Motor neuron (in vitro differentiated cells): ENCODE results near the gene KBTBD2. TPM values are rescaled to one million over a fixed set of nuclear protein-coding genes. Genes with fewer than 3 reads are reported as not detected.
"Not testable (repeated sequence)": the region's sequence is repeated elsewhere in the genome, so short reads cannot be mapped to it uniquely, and the experiment has no call there.

Experiments
- ATAC-seq, 8 experiments: fragments of 200-7000 bp; cut with Tn5 transposase; replicated peaks in 6 of 8; 2 replicates each; pipeline ENCODE4 v1.8.0; 2021; ENCODE audit warnings: mild to moderate bottlenecking in 8 of 8, moderate library complexity in 8 of 8
- H3K27ac ChIP-seq, 2 donors: fragments of 250-450 bp; sonication (Bioruptor Pico); 2 replicates each; pipeline ENCODE4 v1.9.0; 2021; ENCODE audit warnings: antibody characterized with exemption in 2 of 2, mild to moderate bottlenecking in 2 of 2, moderate library complexity in 1 of 2
- H3K4me1 ChIP-seq, 2 donors: fragments of 250-450 bp; sonication (Bioruptor Pico); replicated peaks in 1 of 2; 2 replicates each; pipeline ENCODE4 v1.6.1; 2021; ENCODE audit warnings: antibody characterized with exemption in 2 of 2, mild to moderate bottlenecking in 2 of 2, moderate library complexity in 1 of 2
- H3K4me3 ChIP-seq, 5 donors: fragments of 250-450 bp; sonication (Bioruptor Pico); 2 replicates each; pipeline ENCODE4 v1.9.0; 2021; ENCODE audit warnings: antibody characterized with exemption in 5 of 5, mild to moderate bottlenecking in 5 of 5, moderate library complexity in 4 of 5
- WGBS, 10 experiments: fragments of 450-650 bp; shearing (Covaris generic); methylation state at CpG; one replicate each; pipeline ENCODE4 v1.0.0; 2022; 5-methylcytosine and 5-hydroxymethylcytosine counted together
- in situ Hi-C, 9 experiments: fragments of 400-800 bp; cut with MboI; loops; one replicate each; pipeline ENCODE4 v1.15.0; 2021; ENCODE audit warnings: low sequenced_read_pairs in 9 of 9, low pct_unique_long_range_greater_than_20kb in 2 of 9; ENCODE audit not compliant: unreplicated experiment in 9 of 9
- total RNA-seq, 8 experiments: library from RNA; unstranded; fragments of 300-600 nt; gene quantifications; 2 replicates each; pipeline versions ENCODE4 v1.2.3 to v1.2.4, GENCODE V29; 2022

The KBTBD2 gene
- total RNA-seq, 8 experiments from 2014 or later, result 20.9 to 62.4 (median 28.3) TPM

DNA sequence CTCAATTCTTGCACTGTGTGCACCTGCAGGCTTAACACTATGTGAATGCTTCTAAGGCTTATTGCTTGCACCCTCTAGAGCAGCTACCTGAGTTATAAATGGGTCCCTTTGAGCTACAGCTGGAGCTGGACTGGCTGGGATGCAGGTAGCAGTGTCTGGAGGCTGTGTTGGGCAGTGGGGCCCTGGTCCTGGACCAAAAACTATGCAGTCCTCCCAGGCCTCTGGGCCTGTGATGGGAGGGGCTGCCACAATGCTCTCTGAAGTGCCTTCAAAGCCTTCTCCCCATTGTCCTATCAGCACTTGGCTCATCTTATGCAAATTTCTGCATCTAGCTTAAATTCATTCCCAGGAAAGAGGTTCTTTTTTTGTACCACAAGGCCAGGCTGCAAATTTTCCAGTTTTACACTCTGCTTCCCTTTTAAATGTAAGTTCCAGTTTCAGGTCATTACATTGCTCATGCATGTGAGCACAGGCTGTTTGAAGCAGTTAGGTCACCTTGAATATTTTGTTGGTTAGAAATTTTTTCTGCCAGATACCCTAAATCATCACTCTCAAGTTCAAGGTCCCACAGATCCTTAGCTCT lies 26.0 kb downstream of the KBTBD2 start:
- in situ Hi-C loops, result no loop called here
- Histone ChIP-seq H3K4me3 (no peak overlapping the region), H3K27ac (no peak overlapping the region), H3K4me1 (no peaks in the 10 kb centered on the region)
- peak in 3 of 8 experiments; percentile 2 to 20 (median 10) for ATAC-seq

- H3K27ac ChIP-seq, H3K4me1 ChIP-seq, ATAC-seq, in situ Hi-C loops, H3K4me3 ChIP-seq: not testable (repeated sequence)
- WGBS, 10 experiments, result 100% methylated on average over 1 of the region's 1 CpG; no CpG with 5 or more reads in 9 of the 10 experiments
Observed at GRCh38 chr7:32863872-32864271, 27.7 kb downstream of the KBTBD2 start.

- in situ Hi-C loops, result no loop called here
- Histone ChIP-seq H3K4me3 (no peak overlapping the region), H3K4me1 (peaks cover 0 to 5% of the 10 kb centered on the region in 2 donors), H3K27ac (no peak overlapping the region)
- ATAC-seq, result no peak
Observed at GRCh38 chr7:32860090-32860489, 31.5 kb downstream of the KBTBD2 start.

- Histone ChIP-seq H3K27ac (no peak overlapping the region), H3K4me1 (peaks cover 0 to 5% of the 10 kb centered on the region in 2 donors), H3K4me3 (no peak overlapping the region)
- 0 to 86% (median 40%) methylated on average over 1 of the region's 1 CpG; no CpG with 5 or more reads in 2 of the 10 experiments for WGBS, 10 experiments
- in situ Hi-C loops, result no loop called here
- ATAC-seq, result no peak
Observed at GRCh38 chr7:32858648-32859047, 32.9 kb downstream of the KBTBD2 start.

DNA sequence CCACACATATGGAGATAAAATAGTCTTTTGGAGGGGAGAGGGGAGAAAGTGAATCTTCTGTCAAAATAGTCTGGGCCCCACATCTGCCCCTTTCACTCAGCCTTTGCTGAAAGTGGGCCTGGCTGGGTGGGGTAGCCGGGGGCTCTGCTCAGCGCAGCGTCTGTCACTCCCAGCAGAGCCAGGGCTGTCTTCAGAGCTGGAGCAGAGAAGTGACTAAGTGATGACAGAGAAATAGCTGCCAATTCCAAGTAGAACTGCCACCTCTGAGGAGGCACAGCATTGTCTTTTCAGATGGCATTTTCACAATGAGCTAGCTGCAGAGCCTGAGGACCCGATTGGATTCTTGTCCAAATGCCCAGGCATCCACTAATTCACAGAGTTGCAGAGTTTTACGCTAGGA lies 34.5 kb downstream of the KBTBD2 start:
- in situ Hi-C loops, H3K4me1 ChIP-seq, H3K27ac ChIP-seq, H3K4me3 ChIP-seq: not testable (repeated sequence)
- ATAC-seq, result peak in 3 of 8 experiments; percentile 8 to 38 (median 29)
- 74% methylated on average over 3 of the region's 5 CpGs; no CpG with 5 or more reads in 9 of the 10 experiments for WGBS, 10 experiments

DNA sequence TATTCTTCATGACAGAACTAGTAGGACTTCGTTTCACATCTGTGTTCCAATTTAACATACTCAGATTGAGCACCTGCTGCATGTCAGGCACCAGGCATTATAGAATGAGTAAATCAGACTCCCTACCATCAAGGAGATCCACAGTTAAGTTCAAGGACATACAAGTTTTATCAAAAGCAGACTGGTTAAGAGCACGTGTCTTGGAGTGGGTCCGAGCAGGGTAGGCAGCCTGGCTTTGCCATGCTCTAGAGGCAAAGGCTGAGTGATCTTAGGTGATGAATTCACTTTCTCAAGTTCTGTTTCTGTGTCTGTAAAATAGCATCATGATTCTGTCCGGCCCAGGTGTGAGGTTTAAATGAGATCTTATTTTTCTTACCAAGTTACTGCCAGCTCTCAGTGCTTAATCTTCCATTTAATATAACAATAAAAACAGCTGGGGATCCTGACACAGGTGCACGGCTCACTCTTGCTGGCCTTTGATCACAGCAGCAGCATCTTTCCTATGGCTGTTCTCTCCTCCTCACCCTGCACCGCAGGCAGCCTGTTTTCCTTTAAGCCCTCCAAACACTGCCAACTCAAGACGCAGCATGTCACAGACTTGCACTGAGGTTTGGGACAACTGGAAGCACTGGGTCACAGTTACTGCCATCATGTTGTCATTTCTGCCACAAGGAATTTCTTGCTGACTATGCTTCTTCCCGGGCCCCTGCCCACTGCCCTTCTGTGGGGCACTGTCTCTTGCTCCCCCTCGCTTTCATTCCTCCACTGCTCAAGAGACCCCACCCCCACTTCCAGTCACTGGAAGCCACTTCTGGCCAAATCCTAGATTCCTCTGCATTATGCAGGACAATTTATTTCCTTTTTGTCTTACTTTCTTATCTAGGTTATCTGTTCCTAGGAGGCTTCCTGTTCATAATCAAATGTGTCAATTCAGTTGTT lies 35.5 kb downstream of the KBTBD2 start:
- H3K4me1 ChIP-seq, in situ Hi-C loops, H3K4me3 ChIP-seq, ATAC-seq, H3K27ac ChIP-seq: not testable (repeated sequence)
- WGBS, 10 experiments, result 52 to 83% methylated on average over 1 to 2 of the region's 9 CpGs; no CpG with 5 or more reads in 8 of the 10 experiments

DNA sequence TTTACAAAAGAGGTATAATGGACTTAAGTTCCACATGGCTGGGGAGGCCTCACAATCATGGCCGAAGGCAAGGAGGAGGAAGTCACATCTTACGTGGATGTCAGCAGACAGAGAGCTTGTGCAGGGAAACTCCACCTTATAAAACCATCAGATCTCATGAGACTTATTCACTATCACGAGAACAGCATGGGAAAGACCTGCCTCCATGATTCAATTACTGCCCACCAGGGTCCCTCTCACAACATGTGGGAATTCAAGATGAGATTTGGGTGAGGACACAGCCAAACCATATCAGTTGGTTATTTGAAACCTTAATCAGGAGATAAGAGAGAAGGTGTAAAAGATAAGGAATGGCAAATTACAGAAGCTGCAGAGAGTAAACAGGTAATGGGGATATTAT lies 40.9 kb downstream of the KBTBD2 start:
- H3K4me3 ChIP-seq, H3K4me1 ChIP-seq, H3K27ac ChIP-seq, ATAC-seq, in situ Hi-C loops: not testable (repeated sequence)
- WGBS, 10 experiments, result 0 to 80% methylated on average over 1 of the region's 3 CpGs; no CpG with 5 or more reads in 8 of the 10 experiments

- H3K27ac ChIP-seq, H3K4me3 ChIP-seq, H3K4me1 ChIP-seq, in situ Hi-C loops: not testable (repeated sequence)
- peak in 1 of 8 experiments; percentile 40 for ATAC-seq
- 20 to 72% (median 50%) methylated on average over 1 to 2 of the region's 2 CpGs; no CpG with 5 or more reads in 6 of the 10 experiments for WGBS, 10 experiments
Observed at GRCh38 chr7:32848655-32849054, 42.9 kb downstream of the KBTBD2 start.

- in situ Hi-C loops, result no loop called here
- 13 to 91% (median 55%) methylated on average over 3 to 9 of the region's 9 CpGs for WGBS, 10 experiments
- Histone ChIP-seq H3K27ac (no peak overlapping the region), H3K4me3 (no peak overlapping the region), H3K4me1 (peaks cover 0 to 2% of the 10 kb centered on the region in 2 donors)
- peak; percentile 59 to 100 (median 92) for ATAC-seq
Observed at GRCh38 chr7:32846630-32847225, 44.8 kb downstream of the KBTBD2 start.

- ATAC-seq, in situ Hi-C loops: not testable (repeated sequence)
Observed at GRCh38 chr7:32844748-32845147, 46.8 kb downstream of the KBTBD2 start.

DNA sequence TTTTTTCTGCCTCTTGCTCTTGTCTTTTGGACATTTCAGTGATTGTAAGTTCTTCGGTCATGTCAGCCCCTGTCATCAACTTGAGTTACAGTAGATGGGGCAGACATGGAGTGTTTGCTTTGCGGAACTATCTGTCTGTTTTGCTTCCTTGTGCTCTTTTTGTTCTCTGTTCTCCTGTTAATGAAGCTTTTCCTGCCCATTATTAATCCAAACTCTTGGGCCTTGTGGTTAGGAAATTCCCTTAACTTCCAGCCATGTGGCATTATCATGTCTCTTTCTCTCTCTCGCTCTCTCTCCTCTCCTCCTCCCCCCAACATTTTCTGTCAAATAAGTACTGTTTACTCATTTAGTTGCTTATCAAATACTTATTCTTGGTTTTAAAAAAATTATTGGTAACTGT lies 47.8 kb downstream of the KBTBD2 start:
- H3K4me3 ChIP-seq, H3K4me1 ChIP-seq, H3K27ac ChIP-seq, ATAC-seq, in situ Hi-C loops: not testable (repeated sequence)
- WGBS, 10 experiments, result 77 to 100% (median 83%) methylated on average over 1 to 3 of the region's 3 CpGs; no CpG with 5 or more reads in 2 of the 10 experiments

More at GRCh38 chr7:32844748-32845147, 46.8 kb downstream of the KBTBD2 start:
- H3K4me1 ChIP-seq, H3K27ac ChIP-seq, H3K4me3 ChIP-seq: not testable (repeated sequence)
- 60 to 100% (median 93%) methylated on average over 1 to 3 of the region's 6 CpGs; no CpG with 5 or more reads in 3 of the 10 experiments for WGBS, 10 experiments

DNA sequence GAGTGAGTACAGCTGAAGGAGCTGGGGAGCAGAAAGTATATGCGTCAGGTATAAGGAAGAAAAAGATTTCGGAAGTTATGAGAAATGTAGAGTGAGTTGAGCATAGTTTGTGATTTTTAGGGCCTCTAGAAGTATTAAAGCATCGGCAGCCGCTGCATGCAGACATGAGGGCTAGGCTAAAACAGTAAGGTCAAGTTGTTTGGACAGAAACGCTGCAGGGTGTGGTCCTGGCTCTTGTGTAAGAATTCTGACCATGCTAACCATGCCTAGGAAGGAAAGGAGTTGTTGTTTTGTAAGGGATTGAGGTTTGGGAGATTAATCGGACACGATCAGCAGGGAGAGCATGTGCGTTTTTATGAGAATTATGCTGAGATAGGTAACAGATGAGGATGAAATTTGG lies 51.7 kb downstream of the KBTBD2 start:
- H3K4me3 ChIP-seq, H3K4me1 ChIP-seq, ATAC-seq, in situ Hi-C loops, H3K27ac ChIP-seq: not testable (repeated sequence)
- WGBS, 10 experiments, result 100% methylated on average over 1 of the region's 8 CpGs; no CpG with 5 or more reads in 9 of the 10 experiments
